NT2/D1 (cell line): ENCODE results near the gene ACIN1.

ENCODE experiments used
- SUZ12 ChIP-seq: IDR thresholded peaks from 2 replicates; pipeline ENCODE4 v1.6.1; 2011; ENCODE audit not compliant: insufficient read length, insufficient read depth; ENCODE audit errors: extremely low read depth
- YY1 ChIP-seq: IDR thresholded peaks from 2 replicates; pipeline ENCODE4 v1.6.1; 2011; ENCODE audit not compliant: insufficient read length, insufficient read depth
- ZNF274 ChIP-seq: IDR thresholded peaks from 2 replicates; pipeline ENCODE4 v1.6.1; 2011; ENCODE audit warnings: mild to moderate bottlenecking, low read depth, low read length

- TF ChIP-seq SUZ12 = no peak
- no peak for TF ChIP-seq YY1
- no peak for TF ChIP-seq ZNF274
Measured at GRCh38 chr14:23071921-23072539, 22.9 kb downstream of the ACIN1 start.
